Measurements from ENCODE around the gene NXPE3.
A peak's percentile ranks its signal among the peaks of the same experiment; 100 is the strongest.

The NXPE3 gene

GRCh38 chr3:101803173-101803782 is 24.3 kb downstream of the NXPE3 start:
- peak; percentile 22 to 76 for DNase-seq

DNA sequence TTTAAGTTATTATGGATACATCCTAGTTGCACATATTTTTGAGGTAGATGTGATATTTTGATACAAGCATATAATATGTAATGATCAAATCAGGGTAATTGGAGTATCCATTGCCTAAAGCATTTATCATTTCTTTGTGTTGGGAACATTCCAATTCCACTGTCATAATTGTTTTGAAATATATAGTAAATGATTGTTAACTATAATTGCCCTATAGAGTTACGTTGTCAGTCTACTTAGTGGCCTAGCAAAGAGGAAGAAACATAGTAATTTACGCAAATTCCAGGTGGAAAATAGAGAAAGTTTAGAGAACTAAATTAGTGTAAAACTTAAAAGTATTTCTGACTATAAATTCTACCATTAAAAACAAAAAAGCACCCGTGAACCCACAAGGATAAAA is 24.9 kb downstream of the NXPE3 start:
- DNase-seq = no peak

DNA sequence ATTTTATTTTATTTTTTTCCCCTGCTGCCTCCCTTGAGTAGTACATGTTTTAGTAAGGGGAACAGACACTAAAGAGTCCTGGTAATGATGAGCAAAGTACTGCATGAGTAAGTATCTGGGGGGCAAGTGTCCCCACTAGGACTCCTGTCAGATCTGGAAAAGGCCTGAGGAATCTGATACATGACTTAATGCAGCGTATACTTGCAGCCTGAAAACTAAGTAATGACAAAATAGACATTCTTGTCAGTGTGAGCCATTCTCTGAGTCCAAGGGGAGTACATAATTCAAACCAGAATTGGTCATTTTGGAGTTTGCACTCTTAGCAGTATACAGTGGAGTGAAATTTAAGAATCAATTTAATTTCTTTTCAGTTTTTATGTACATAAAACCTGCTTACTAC is 27.5 kb downstream of the NXPE3 start:
- DNase-seq = no peak

- no peak for DNase-seq
These were observed 28.9 kb downstream of the NXPE3 start for GRCh38 chr3:101807888-101808287.

- DNase-seq = peak; percentile 10 to 36
These were observed 30.4 kb downstream of the NXPE3 start for GRCh38 chr3:101809178-101810021.

GRCh38 chr3:101810022-101810418 is 31.0 kb downstream of the NXPE3 start:
- peak in 1 of 2 experiments; percentile 12 for DNase-seq

DNA sequence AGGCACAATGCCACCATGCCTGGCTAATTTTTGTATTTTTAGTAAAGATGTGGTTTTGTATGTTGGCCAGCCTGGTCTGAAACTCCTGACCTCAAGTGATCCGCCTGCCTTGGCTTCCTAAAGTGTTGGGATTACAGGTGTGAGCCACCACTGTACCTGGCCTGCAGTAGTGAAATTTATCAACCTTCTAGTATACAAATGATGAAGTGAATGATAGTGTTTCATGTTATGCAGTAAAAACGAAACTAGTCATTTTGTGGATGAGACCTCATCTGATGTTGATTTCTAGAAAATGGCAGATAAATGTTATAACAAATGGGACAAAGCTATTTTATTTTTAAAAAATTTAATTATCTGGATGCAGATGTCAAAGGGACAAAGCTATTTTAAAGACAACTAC is 32.9 kb downstream of the NXPE3 start:
- DNase-seq = no peak

DNA sequence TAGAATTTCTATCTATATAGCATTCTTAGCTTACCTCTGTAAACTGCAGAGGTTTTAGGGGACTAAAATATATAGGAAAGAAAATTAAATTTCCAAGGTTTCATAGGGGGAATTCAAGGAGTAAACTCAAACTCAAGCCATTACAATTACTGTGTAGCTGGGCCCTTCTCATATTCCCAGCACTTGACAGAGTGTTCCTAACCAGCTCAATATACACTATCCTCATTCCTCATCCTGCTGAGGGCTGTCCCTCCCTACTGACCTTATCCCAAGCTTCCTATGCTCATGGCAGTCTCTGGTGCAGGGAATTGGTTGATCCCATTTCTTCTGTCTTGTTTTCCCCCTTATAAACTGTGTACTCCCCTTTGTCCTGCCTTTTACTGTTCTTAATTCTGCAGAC is 33.9 kb downstream of the NXPE3 start:
- DNase-seq = no peak

DNA sequence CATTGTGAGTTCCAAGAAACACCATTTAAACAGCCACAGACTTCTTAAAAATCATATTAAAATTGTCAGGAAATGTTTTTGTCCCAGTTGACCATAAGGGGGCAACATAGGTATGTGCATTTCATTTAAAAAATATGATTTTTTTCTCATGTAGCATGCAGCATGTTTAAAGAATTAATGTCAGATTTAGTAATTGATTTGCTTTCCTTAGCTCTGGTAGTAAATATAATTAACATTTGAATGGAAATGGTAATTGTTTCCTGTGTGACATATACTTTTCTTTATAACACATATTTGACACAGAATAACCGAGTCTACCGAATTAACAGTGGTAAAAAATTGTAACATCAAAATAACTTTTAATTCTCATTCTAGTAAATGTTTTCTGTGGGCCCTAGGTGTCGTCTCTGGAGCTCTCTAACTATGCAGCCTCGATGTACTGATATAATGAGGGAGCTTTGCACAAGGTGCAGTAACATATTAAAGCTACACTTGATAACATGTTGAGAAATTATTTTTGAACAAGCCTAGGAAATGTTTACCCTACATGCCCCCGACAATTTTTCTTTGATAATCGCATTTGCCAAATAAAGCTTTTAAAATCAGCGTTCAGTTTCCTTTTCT is 34.9 kb downstream of the NXPE3 start:
- DNase-seq = peak in 1 of 2 experiments; percentile 3

- no peak for DNase-seq
These were observed 35.8 kb downstream of the NXPE3 start for GRCh38 chr3:101814835-101815234.

- DNase-seq = no peak
These were observed 37.5 kb downstream of the NXPE3 start for GRCh38 chr3:101816215-101817149.

GRCh38 chr3:101817992-101818391 is 39.0 kb downstream of the NXPE3 start:
- no peak for DNase-seq

GRCh38 chr3:101819649-101820206 is 40.7 kb downstream of the NXPE3 start:
- DNase-seq = no peak

DNA sequence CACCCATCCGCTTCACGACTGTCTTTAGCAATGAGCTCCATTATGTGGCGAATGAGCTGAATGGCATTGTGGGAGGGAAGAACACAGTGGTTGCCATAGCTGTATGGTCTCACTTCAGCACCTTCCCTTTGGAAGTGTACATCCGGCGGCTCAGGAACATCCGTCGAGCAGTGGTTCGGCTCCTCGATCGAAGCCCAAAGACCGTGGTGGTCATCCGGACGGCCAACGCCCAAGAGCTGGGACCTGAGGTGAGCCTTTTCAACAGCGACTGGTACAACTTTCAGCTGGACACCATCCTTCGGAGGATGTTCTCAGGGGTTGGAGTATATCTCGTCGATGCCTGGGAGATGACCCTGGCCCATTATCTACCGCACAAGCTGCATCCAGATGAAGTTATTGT is 42.5 kb downstream of the NXPE3 start:
- no peak for DNase-seq

- no peak for DNase-seq
These were observed 44.5 kb downstream of the NXPE3 start for GRCh38 chr3:101823525-101823924.

DNA sequence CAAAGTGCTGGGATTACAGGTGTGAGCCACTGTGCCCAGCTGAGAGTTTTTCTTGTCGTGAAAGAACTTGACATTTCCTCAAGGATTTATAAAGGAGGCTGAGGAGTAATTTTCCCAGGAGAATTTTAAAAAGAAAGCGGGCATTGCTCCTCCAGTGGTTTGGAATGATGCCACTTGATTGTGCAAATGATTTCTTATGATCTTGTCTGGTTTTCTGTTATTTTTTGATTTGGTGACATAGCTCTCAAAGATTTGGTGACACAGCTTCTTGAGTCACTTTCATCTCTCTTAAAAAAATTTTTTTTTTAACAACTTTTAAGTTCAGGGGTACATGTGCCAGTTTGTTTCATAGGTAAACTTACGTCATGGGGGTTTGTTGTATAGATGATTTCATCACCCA is 45.7 kb downstream of the NXPE3 start:
- DNase-seq = no peak

- no peak for DNase-seq
These were observed 47.0 kb downstream of the NXPE3 start for GRCh38 chr3:101825904-101826445.

- no peak for DNase-seq
These were observed 48.5 kb downstream of the NXPE3 start for GRCh38 chr3:101827211-101828174.

DNA sequence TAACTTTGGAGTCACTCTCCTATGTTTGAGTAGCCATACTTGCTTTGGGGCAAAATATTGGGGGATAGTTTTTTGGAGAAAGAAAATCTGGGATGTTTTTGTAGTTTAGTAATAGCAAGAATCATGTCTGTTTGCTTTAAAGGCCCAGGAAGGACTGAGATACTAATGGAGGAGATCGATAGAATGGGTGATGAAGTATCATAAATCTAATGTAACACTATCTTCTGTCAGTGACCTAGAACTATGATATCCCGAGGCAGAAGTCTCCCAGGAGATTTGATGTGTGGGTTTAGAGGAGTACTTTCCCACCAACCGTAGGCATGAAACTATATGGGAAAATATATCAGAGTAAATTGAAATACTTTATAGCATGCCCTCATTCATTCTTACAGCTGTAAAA is 49.3 kb downstream of the NXPE3 start:
- DNase-seq = no peak

DNA sequence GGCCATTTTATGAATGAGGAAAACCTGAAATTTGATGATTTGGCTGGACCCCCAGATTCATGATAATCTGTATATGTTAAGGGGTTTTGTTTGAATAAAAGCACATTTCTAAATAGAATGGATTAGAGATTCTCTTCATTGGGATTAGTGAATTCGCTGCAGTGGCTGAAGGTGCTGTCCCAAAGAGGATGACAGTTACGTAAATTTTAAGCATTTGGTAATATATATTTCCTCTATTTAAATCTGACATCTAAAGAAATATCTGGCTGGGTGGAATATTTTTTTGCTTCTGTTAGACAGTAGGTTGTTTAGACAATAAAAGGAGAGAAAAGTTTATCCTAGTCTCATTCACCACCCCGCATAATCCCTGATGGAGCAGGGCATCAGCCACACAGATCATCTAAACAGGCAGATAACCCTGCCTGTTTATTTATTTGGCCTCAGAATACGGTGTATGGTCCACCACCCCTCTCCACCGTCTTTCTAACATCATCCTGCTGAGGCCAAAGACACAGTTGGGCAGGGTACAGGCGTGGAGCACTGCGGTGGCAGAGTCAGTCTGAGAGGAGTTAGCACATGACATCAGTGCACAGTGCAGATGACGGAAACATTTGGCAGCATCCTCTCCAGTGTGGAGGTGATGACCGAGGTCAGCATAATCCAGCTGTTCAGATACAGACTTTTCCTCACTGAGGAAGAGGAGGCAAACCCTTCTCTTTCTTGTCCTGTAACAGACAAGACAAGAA is 49.9 kb downstream of the NXPE3 start:
- DNase-seq = no peak

Data from NCI-H446 (cell line).